Right cardiac atrium (tissue), 5 donors: ENCODE results near the gene ARHGAP42. TPM values are rescaled to one million over a fixed set of nuclear protein-coding genes. Genes with fewer than 3 reads are reported as not detected.

Experiments used
- ATAC-seq, 2 donors: fragments of 200-7000 bp; cut with Tn5 transposase; one replicate each; pipeline versions ENCODE4 v1.8.0 to v1.9.1; 2020; ENCODE audit warnings: moderate library complexity in 2 of 2, mild to moderate bottlenecking in 1 of 2
- DNase-seq, 3 donors: peaks; one replicate each; pipeline ENCODE4 v3.0.0-alpha.2; 2020
- H3K27ac ChIP-seq: one replicate; pipeline ENCODE4 v1.5.1; 2013; ENCODE audit warnings: mild to moderate bottlenecking, low read length, control low read depth, moderate library complexity
- H3K27me3 ChIP-seq: one replicate; pipeline ENCODE4 v1.6.1; 2013; ENCODE audit not compliant: control insufficient read depth, insufficient read depth
- H3K4me1 ChIP-seq: one replicate; pipeline ENCODE4 v1.6.1; 2013; ENCODE audit warnings: low read length; ENCODE audit not compliant: control insufficient read depth, insufficient read depth
- H3K4me3 ChIP-seq: one replicate; pipeline ENCODE4 v1.5.1; 2013; ENCODE audit warnings: low read length, control low read depth
- H3K9me3 ChIP-seq: one replicate; pipeline ENCODE4 v1.6.1; 2013; ENCODE audit warnings: low read length; ENCODE audit not compliant: control insufficient read depth
- WGBS: extraction: QIAGEN DNeasy Blood & Tissue Kit; methylation state at CpG from one replicate; pipeline ENCODE4 v1.1.7; 2013; 5-methylcytosine and 5-hydroxymethylcytosine counted together
- intact Hi-C, 4 donors: fragments of 100-400 bp; cut with DNase I; formaldehyde crosslinking; loops; one replicate each; pipeline versions ENCODE4 v1.11.0 to v1.14.0; 2022 to 2023
- polyA plus RNA-seq: library from polyadenylated mRNA; stranded (reverse); fragments of 200-250 nt; gene quantifications from one replicate; pipeline ENCODE4 v1.2.3, GENCODE V29; 2013
- total RNA-seq, 4 donors: library from RNA; stranded (reverse); fragmentation: NEBNext Ultra II Directional; extraction: Animal tissue kit (Norgen Biotek cat#: 25700); gene quantifications; one replicate each; pipeline ENCODE4 v1.2.1, GENCODE V29; 2021
- donor health status: healthy with polysubstance abuse.
- donor health status: DM: no; HTN: yes; CAD: no.
- donor health status: DM: no; HTN: no; CAD: no.
- donor health status: DM: no; HTN: yes; CAD: no; lungs with severe emphysema.
- donor health status: DM: yes; HTN: yes; CAD: no.

Gene ARHGAP42
- total and polyA plus RNA-seq, 5 donors = 4.5 to 8.6 (median 6.6) TPM

DNA sequence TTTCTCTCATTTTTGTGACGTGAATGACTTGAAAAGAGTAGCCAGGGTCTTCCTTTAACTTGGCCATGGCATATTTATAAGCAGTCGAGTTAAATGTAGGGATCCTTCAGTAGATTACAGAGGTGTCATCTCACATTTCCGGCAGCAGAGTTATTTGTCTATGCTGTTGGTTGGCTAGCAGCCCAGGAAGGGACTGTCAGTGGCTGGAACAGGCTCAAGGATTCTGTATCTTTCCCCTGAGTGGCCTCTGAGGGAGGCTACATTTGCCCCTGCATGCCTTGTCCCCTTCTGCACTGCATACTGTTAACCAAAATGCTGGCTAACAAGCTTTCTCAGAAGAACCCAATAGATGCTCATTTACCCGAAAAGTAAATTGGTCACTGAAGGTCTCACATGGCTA lies 254.9 kb downstream of the ARHGAP42 start:
- no peaks in the 10 kb centered on the region for H3K9me3 ChIP-seq
- peaks cover 7% of the 10 kb centered on the region for H3K4me1 ChIP-seq
- H3K27ac ChIP-seq = no peak overlapping the region
- ATAC-seq = peak; percentile 81 to 88
- no peak overlapping the region for H3K4me3 ChIP-seq
- peak; percentile 46 to 57 (median 47) for DNase-seq
- intact Hi-C loops = no loop called here
- WGBS = 26% methylated on average over 4 of the region's 4 CpGs
- no peaks in the 10 kb centered on the region for H3K27me3 ChIP-seq

DNA sequence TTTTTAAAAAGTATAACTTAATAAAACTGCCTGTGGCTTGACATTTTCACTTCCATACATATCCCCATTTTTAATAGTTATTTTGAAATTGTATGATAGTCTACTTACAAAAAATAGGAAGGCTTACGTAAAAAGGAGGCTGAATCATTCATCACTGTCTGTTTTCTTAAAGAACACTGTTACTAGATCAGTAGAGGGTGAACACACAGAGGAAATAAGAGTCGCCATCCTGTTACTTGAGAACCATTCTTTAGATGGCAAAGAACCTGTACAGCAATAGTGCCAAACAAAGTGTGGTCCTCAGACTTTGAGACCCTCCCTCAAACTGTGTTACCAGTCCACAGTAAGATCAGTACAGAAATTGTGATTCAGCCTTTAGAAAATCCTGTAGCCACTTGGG lies 261.8 kb downstream of the ARHGAP42 start:
- ATAC-seq (no peak), DNase-seq (no peak)
- Histone ChIP-seq H3K27me3 (no peaks in the 10 kb centered on the region), H3K4me3 (no peak overlapping the region), H3K27ac (no peak overlapping the region), H3K9me3 (no peaks in the 10 kb centered on the region), H3K4me1 (no peaks in the 10 kb centered on the region)
- intact Hi-C loops = no loop called here
- 94% methylated on average over 2 of the region's 2 CpGs for WGBS

DNA sequence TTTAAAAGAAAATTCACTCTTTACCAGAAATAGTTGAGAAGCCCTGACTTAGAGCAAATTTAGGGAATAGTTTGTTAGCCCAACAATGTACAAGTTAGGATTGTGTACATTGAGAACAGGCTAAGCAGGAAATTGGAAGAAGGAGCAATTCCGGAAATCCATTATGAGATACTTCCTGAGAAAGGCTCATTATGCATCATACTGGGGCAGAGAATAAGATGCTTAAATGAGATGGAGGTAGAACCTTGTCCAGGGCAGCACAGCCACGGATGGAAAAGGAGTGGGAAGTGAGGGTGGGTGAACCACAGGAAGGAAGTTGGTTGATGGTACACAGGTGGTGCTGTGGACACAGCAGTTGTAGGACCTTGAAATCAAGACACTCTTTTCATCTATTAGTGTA lies 262.4 kb downstream of the ARHGAP42 start:
- no peaks in the 10 kb centered on the region for H3K27me3 ChIP-seq
- no peak for DNase-seq
- no peak overlapping the region for H3K4me3 ChIP-seq
- WGBS = 61% methylated on average over 2 of the region's 2 CpGs
- intact Hi-C loops = no loop called here
- H3K4me1 ChIP-seq = no peaks in the 10 kb centered on the region
- no peak for ATAC-seq
- H3K9me3 ChIP-seq = no peaks in the 10 kb centered on the region
- no peak overlapping the region for H3K27ac ChIP-seq

DNA sequence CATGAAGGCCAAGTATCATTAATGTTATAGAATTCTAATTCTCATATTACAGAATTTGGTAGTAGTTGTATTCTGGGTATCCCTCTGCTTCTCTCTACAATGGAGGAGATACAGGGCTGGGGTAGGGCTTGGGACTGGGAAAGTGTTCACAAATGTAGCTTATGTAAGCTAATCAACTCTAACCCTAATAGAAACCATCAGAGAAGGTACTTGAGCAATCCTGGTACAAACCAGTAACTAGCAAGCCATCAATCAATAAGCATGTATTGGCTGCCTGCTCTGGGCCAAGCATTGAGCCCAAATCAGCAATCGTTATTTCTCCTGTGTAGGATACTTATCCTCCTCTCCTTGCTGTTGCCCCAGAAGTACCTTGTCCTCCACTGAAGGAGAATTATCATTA lies 268.2 kb downstream of the ARHGAP42 start:
- no peaks in the 10 kb centered on the region for H3K4me1 ChIP-seq
- H3K27me3 ChIP-seq = no peaks in the 10 kb centered on the region
- intact Hi-C loops = no loop called here
- no peak for ATAC-seq
- H3K27ac ChIP-seq = no peak overlapping the region
- H3K9me3 ChIP-seq = no peaks in the 10 kb centered on the region
- DNase-seq = no peak
- WGBS = 94% methylated on average over 1 of the region's 1 CpG
- no peak overlapping the region for H3K4me3 ChIP-seq

DNA sequence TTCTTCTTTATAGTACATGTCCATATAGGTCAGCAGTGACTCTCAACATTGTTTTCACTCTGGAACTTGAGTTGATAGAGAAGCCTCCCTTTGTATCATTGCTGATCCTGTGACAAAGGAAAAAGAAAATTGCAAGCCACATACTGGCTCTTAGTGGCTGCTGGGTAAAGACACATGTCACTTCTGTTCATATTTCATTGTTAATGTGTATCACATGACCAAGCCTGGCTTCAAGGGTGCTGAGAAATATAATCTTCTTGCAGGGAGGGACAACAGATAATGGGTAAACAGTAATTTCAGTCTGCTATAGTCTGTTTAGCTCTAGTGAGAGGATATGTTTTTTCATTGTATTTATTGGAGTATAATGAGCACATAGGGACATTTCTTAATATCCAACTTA lies 269.3 kb downstream of the ARHGAP42 start:
- DNase-seq = no peak
- no peaks in the 10 kb centered on the region for H3K4me1 ChIP-seq
- intact Hi-C loops = no loop called here
- H3K27ac ChIP-seq = no peak overlapping the region
- no peaks in the 10 kb centered on the region for H3K27me3 ChIP-seq
- H3K9me3 ChIP-seq = no peaks in the 10 kb centered on the region
- no peak overlapping the region for H3K4me3 ChIP-seq
- no peak for ATAC-seq

DNA sequence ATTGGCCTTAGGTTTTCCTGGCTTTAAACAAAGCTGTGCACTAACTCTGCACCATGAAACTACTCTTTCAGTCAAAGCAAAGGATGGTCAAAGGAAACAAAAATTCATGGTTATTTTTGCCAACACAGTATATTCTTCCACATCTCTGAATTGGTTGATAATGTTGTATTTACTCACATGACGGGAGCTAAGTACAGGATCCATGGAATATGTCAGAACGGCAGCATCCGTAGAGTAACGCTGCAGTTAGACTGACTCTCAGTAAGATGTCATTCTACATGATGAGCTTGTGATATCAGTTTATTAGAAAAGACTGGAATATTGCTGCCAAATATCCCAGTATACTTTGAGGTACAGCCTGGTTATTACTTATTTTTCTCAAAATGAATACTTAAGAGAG lies 270.4 kb downstream of the ARHGAP42 start:
- Histone ChIP-seq H3K27me3 (no peaks in the 10 kb centered on the region), H3K27ac (no peak overlapping the region), H3K9me3 (no peaks in the 10 kb centered on the region), H3K4me1 (no peaks in the 10 kb centered on the region), H3K4me3 (no peak overlapping the region)
- DNase-seq (no peak), ATAC-seq (no peak)
- 71% methylated on average over 4 of the region's 4 CpGs for WGBS
- intact Hi-C loops = no loop called here

DNA sequence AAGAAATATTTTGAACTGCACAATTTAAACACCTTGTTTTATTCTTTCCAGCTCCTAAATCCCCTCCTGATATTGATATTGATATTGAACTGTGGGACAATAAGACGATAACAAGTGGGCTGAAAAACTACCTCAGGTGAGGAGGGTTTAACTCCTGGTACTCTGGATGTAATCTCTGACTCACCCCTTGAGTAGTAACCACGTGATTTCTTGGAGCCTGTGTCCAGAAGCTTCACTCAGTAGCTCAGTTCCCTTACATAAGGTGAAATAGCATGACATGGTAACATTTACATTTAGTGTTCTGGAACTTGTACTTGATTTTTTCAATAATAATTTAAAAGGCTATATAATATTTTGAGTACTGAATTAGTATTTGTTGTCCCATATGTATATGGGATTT lies 274.5 kb downstream of the ARHGAP42 start:
- H3K27ac ChIP-seq = no peak overlapping the region
- no peaks in the 10 kb centered on the region for H3K27me3 ChIP-seq
- DNase-seq = no peak
- intact Hi-C loops = no loop called here
- no peak for ATAC-seq
- H3K9me3 ChIP-seq = no peaks in the 10 kb centered on the region
- no peaks in the 10 kb centered on the region for H3K4me1 ChIP-seq
- no peak overlapping the region for H3K4me3 ChIP-seq
- WGBS = 77% methylated on average over 2 of the region's 2 CpGs

DNA sequence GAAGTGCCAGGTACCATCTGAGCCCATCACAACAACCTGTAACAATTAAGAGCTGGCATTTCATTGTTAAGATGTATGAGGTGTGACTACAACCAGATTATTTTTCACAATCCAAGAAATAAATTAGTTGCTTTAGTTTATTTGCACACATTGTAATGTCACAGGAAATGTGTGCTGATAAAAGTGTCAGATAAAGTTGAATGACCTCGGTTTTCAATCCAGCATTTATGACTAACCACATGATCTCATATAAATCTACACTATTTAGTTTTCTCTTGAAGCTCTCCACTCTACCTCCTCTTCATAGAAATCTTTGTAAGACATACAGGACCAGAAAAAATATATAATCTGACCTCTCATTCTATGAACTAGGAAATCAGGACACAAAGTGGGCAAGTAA lies 276.3 kb downstream of the ARHGAP42 start:
- DNase-seq (no peak), ATAC-seq (no peak)
- 7% methylated on average over 1 of the region's 1 CpG for WGBS
- Histone ChIP-seq H3K9me3 (no peaks in the 10 kb centered on the region), H3K27me3 (no peaks in the 10 kb centered on the region), H3K4me3 (no peak overlapping the region), H3K27ac (no peak overlapping the region), H3K4me1 (no peaks in the 10 kb centered on the region)
- intact Hi-C loops = no loop called here

DNA sequence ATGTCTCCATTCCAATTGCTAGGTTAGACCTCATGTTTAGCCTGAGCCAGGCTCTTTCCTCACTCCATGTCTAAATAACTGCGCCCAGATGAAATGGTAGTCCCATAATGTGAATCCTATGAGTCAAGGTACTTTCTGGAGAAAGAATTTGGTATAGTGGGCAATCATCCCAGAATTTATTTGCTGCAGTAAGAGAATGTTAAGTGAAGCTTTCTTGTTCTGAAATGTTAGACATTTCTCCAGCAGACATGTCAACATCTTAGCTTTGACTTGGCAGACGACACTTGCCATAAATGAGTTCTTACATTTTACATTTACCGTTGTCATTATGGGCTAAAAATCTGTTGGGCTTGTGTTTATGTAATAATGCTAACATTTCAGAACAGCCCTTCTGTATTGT lies 277.3 kb downstream of the ARHGAP42 start:
- no peaks in the 10 kb centered on the region for H3K4me1 ChIP-seq
- ATAC-seq (no peak), DNase-seq (no peak)
- H3K27me3 ChIP-seq = no peaks in the 10 kb centered on the region
- H3K9me3 ChIP-seq = no peaks in the 10 kb centered on the region
- intact Hi-C loops = no loop called here
- H3K4me3 ChIP-seq = no peak overlapping the region
- 71% methylated on average over 3 of the region's 3 CpGs for WGBS
- H3K27ac ChIP-seq = no peak overlapping the region

DNA sequence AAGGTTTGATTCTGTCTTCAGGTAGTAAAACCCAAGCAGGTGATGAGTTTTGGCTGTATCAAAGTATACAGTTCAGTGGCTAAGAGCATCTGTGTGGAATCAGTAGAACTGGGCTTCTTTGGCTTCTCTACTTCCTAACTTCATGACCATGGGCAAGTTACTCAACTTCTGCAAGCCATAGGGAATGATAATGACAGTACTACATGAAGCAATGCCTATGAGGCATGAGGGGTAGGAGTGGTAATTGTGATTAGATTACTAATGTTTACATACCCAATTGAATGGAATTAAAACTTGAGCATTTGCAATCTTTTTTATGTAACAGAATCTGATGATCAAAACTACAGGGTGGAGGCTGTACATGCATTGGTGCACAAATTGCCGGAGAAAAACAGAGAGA lies 278.3 kb downstream of the ARHGAP42 start:
- ATAC-seq (no peak), DNase-seq (no peak)
- intact Hi-C loops = no loop called here
- 80% methylated on average over 1 of the region's 1 CpG for WGBS
- H3K4me3 ChIP-seq = no peak overlapping the region
- no peaks in the 10 kb centered on the region for H3K9me3 ChIP-seq
- H3K27me3 ChIP-seq = no peaks in the 10 kb centered on the region
- peaks cover 1% of the 10 kb centered on the region for H3K4me1 ChIP-seq
- H3K27ac ChIP-seq = no peak overlapping the region

DNA sequence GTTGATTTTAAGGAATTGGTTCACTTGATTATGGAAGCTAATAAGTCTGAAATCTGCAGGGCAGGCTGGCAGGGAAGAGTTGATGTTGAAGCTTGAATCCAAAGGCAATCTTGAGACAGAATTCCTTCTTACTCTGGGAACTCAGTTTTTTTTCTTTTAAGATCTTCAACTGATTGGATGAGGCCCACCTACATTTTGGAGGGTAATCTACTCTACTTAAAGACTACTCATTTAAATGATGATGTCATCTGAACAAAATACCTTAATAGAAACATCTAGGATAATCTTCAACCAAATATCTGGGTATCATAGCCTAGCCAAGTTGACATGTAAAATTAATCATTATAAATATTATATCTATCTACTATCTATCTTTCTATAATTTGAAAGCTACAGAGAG lies 279.3 kb downstream of the ARHGAP42 start:
- H3K9me3 ChIP-seq = no peaks in the 10 kb centered on the region
- no peak for DNase-seq
- no peak overlapping the region for H3K27ac ChIP-seq
- no peaks in the 10 kb centered on the region for H3K27me3 ChIP-seq
- ATAC-seq = no peak
- intact Hi-C loops = no loop called here
- no peak overlapping the region for H3K4me3 ChIP-seq
- H3K4me1 ChIP-seq = peaks cover 5% of the 10 kb centered on the region

DNA sequence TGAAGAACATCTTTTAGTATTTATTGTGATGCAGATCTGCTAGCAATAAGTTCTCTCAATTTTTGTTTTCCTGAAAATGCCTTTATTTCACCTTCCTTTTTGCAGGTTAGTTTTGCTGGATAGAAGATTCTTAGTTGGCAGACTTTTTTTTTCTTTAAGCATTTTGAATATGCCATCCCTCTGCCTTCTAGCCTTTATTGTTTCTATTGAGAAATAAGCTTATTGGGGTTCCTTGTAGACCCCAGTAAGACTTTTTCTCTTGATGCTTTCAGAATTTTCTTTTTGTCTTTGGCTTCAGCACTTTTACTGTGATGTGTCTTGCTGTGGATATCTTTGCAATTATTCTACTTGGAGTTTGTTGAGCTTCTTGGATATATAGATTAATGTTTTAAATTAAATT lies 281.9 kb downstream of the ARHGAP42 start:
- DNase-seq (no peak), ATAC-seq (no peak)
- no peak overlapping the region for H3K27ac ChIP-seq
- intact Hi-C loops = no loop called here
- no peaks in the 10 kb centered on the region for H3K27me3 ChIP-seq
- no peak overlapping the region for H3K4me3 ChIP-seq
- H3K9me3 ChIP-seq = no peaks in the 10 kb centered on the region
- peaks cover 5% of the 10 kb centered on the region for H3K4me1 ChIP-seq
